HG03571 (cell line): ENCODE measurements around the gene OLIG3.

ENCODE experiments used
- ATAC-seq: cut with Tn5 transposase; IDR thresholded peaks from one replicate; pipeline ENCODE4 v1.9.1; 2021; ENCODE audit not compliant: unreplicated experiment

The OLIG3 gene

GRCh38 chr6:137494281-137494987, at the start of gene OLIG3:
TSS of gene OLIG3 (minus strand) at chr6:137494394. CDS start at chr6:137494170, 224 bp downstream.
- ATAC-seq: no peak

GRCh38 chr6:137543114-137543513, 48.9 kb upstream of the OLIG3 start:
- no peak for ATAC-seq

- no peak for ATAC-seq
Observed at GRCh38 chr6:137542713-137543112, 48.5 kb upstream of the OLIG3 start.

- no peak for ATAC-seq
Observed at GRCh38 chr6:137541534-137542063, 47.4 kb upstream of the OLIG3 start.

GRCh38 chr6:137536104-137536773, 42.0 kb upstream of the OLIG3 start:
- no peak for ATAC-seq

GRCh38 chr6:137531376-137532092, 37.3 kb upstream of the OLIG3 start:
- no peak for ATAC-seq

GRCh38 chr6:137530404-137530803, 36.2 kb upstream of the OLIG3 start:
- no peak for ATAC-seq

GRCh38 chr6:137522831-137523230, 28.6 kb upstream of the OLIG3 start:
- ATAC-seq: no peak

- no peak for ATAC-seq
Observed at GRCh38 chr6:137522198-137522798, 28.1 kb upstream of the OLIG3 start.

GRCh38 chr6:137520520-137520919, 26.3 kb upstream of the OLIG3 start:
- no peak for ATAC-seq

- ATAC-seq: no peak
Observed at GRCh38 chr6:137519629-137520176, 25.5 kb upstream of the OLIG3 start.

- ATAC-seq: no peak
Observed at GRCh38 chr6:137518386-137518983, 24.3 kb upstream of the OLIG3 start.

- no peak for ATAC-seq
Observed at GRCh38 chr6:137514418-137514817, 20.2 kb upstream of the OLIG3 start.

- ATAC-seq: no peak
Observed at GRCh38 chr6:137512757-137513605, 18.8 kb upstream of the OLIG3 start.

- no peak for ATAC-seq
Observed at GRCh38 chr6:137510923-137511322, 16.7 kb upstream of the OLIG3 start.

GRCh38 chr6:137498481-137499190, 4.4 kb upstream of the OLIG3 start:
- no peak for ATAC-seq

- ATAC-seq: no peak
Observed at GRCh38 chr6:137497721-137498463, 3.7 kb upstream of the OLIG3 start.
